Keratinocyte (primary cell): ENCODE data around the gene SENP8.

Experiments used
- EZH2 ChIP-seq: IDR thresholded peaks from one replicate; pipeline ENCODE4 v1.6.1; 2012; ENCODE audit warnings: inconsistent platforms, mild to moderate bottlenecking, low read length, moderate library complexity
- TF ChIP-seq, protein P1 (sequence below), 3 experiments: IDR thresholded peaks in 1 of 3; conservative IDR thresholded peaks in 1 of 3; optimal IDR thresholded peaks in 1 of 3; 2 replicates in 2 of 3; 3 replicates in 1 of 3; pipeline versions ENCODE3 to v1.5.1; 2011; ENCODE audit warnings: low read length in 3 of 3, mild to moderate bottlenecking in 3 of 3, moderate library complexity in 2 of 3, control low read depth in 1 of 3, inconsistent platforms in 1 of 3; ENCODE audit not compliant: insufficient read depth in 2 of 3; ENCODE audit errors: extremely low read depth in 1 of 3

DNA sequence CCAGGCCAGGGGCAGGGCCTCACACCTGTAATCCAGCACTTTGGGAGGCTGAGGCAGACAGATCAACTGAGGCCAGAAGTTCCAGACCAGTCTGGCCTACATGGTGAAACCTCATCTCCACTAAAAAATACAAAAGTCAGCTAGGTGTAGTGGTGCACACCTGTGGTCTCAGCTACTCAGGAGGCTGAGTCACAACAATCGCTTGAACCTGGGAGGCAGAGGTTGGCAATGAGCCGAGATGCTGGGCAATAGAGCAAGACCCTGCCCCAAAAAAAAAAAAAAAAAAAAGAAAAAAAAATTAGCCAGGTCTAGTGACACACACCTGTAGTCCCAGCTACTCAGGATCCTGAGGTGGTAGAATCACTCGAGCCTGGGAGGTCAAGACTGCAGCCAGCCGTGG is 19.0 kb upstream of the SENP8 start:
- TF ChIP-seq, protein P1, sequence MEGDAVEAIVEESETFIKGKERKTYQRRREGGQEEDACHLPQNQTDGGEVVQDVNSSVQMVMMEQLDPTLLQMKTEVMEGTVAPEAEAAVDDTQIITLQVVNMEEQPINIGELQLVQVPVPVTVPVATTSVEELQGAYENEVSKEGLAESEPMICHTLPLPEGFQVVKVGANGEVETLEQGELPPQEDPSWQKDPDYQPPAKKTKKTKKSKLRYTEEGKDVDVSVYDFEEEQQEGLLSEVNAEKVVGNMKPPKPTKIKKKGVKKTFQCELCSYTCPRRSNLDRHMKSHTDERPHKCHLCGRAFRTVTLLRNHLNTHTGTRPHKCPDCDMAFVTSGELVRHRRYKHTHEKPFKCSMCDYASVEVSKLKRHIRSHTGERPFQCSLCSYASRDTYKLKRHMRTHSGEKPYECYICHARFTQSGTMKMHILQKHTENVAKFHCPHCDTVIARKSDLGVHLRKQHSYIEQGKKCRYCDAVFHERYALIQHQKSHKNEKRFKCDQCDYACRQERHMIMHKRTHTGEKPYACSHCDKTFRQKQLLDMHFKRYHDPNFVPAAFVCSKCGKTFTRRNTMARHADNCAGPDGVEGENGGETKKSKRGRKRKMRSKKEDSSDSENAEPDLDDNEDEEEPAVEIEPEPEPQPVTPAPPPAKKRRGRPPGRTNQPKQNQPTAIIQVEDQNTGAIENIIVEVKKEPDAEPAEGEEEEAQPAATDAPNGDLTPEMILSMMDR (optimal IDR thresholded peaks at IDR 0.05 in 1 of 3, IDR thresholded peaks at IDR 0.05 in 1 of 3, conservative IDR thresholded peaks at IDR 0.05 in 1 of 3; ENCODE audit: extremely low read depth in 1 of 3, insufficient read depth in 2 of 3, low read length in 3 of 3), result no peak
- TF ChIP-seq EZH2, result no peak
